ENCODE data around the gene NLRP4.
"Not testable (repeated sequence)": the region's sequence is repeated elsewhere in the genome, so short reads cannot be mapped to it uniquely, and the experiment has no call there.

The NLRP4 gene

DNA sequence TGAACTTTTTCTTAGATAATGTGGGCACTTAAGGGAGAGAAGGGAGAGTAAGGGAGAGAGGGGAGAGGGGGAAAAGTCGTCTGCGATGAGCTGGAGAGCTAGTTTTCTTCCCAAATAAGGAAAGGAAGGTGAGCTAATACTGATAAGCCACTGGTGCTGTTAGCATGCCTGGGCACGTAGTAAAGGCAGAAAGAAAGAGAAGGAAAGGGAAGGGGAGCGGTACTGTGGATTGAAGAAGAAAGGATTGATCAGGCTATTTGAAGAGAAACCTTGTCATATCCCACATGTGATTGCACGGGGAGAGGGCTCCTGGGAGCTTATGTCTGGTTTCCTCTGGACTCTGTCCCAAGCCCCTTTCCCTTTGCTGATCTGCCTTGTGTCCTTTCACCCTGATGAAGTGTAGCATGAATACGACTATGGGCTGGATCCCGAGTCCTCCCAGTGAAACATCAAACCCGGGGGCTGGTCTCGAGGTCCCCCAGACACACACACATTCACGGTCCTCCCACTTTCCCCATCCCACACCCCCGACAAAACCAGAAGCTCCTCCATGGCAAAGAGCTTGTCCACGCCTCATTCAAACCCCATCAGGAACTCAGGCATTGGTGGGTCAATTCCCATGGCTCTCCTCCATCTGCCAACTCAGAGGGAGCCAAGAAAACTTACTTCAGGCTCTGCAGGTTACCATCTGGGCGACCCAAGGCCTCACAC lies 65.2 kb downstream of the NLRP4 start:
- no peak for DNase-seq

DNA sequence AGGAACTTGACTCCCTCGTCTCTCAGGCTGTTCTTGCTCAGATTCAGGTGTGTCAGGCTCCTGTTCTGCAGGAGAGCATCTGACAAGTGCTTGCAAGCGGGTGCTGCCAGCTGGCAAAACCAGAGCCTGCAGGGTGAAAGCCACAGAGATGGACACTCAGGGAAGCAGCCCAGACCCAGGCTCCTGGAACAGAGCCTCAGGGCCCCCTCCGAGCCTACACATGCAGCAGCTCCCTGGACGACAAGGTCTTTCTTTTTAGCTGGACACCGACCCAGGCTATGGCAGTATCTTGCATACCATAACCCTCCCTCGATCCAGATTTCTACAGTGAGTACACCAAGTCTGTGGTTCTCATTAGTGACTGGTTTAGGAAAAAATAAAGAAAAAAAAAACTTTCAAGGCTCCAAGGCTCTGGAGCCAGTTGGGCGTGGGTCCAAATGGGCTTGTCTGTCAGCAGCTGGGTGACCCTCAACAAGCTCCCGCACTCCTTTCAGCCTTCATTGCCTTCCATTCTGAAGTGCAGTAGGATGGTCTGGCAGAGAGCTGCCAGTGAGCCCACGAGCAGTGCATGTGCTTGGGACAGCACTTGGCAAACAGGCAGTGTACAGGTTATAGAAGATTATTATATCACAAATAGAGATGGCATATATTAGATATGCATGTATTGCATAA lies 65.9 kb downstream of the NLRP4 start:
- DNase-seq, result no peak

DNA sequence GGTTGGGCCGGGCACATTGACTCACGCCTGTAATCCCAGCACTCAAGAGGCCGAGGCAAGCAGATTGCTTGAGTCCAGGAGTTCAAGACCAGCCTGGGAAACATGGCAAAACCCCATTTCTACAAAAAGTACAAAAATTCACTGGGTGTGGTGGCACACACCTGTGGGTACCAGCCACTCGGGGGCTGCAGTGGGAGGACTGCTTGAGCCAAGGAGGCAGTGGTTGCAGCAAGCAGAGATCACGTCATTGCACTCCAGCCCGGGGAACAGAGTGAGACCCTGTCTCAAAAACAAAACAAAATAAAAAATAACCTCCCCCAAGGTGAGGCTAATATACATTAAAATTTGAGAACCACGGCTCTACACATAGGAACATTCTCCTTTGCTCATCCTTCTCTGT lies 70.9 kb downstream of the NLRP4 start:
- DNase-seq, result no peak

DNA sequence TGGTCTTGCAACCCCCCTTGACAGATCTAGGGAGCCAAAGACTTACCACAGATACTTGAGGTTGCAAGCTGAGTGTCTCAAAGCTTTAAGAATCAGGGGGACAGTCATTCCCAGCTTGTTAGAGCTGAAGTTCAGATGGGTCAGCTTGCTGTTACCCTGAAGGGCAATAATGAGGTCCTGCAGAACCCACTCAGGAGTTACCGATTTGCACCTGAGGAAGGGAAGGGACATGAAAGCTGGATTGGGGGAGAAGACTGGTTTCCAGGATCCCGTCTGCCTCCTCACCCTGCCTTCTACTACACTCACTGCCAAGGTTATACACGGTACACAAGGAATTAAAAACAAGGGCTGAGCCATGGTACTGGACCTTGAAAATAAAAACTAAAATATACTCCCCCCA lies 71.4 kb downstream of the NLRP4 start:
- no peak for DNase-seq

DNA sequence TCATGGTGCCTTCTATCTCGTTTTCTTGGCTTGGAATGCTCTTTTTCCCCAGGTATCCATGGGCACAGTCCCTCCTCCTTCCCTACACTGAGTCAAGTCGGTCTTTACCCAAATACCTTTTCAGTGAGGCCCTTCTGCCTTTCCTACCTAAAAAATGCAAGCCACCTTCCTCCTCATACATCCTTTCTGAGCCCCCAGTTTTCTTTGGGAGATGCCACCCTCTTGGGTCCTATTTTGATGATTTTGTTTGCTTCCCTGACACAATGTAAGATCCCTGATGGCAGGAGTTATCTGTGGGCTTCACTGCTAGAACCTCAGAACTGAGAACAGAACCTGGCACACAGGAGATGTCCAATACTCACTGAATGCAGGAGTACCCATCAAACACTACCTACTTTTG lies 73.5 kb downstream of the NLRP4 start:
- no peak for DNase-seq

DNA sequence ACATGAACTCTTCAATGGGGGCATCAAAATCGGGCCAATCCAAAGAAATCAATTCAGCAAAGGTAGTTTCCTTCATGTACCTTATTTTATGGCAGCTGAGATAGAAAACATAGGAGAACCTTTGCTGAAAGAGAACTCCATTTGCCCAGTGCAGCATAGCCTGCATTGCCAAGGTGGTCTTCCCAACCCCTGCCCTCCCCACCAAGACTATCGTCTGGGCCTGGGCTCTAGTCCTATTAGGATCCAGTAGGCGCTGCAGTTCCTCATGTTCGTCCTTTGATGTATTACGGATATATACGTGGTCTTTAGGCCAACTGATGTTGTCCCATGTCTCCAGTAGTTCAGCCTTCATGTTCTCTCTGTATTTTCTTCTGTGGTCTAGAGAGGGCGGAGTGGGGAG lies 76.6 kb downstream of the NLRP4 start:
- no peak for DNase-seq

DNA sequence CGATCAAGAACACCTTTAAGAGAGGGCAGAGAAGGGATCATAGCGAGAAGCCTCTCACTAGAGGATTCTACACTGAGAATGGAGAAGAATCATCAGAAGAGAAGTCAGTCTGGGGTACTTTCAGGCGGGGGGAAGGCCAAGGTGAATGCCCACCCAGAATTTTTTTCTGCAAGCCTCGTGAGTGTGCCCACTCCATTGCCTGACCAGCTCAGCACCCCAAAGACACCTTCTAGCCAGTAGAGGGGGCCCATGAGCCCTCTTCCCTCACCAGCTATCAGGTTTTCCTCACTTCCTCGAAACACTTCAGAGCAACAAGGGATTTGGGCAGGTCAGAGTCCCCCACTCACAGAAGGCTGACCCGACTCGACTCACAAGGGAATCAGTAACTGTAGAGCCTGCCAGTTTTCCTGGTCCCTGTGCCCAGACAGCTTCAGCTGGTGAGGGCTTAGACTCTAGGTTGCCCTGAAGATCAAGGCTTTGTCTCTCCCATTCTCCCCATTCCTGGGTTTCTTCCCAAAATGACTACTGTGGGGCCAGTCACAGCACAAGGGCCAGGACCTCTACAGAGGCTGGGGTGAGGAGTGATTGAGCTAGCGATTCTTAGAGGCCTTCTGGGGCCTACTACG lies 77.4 kb downstream of the NLRP4 start:
- no peak for DNase-seq

DNA sequence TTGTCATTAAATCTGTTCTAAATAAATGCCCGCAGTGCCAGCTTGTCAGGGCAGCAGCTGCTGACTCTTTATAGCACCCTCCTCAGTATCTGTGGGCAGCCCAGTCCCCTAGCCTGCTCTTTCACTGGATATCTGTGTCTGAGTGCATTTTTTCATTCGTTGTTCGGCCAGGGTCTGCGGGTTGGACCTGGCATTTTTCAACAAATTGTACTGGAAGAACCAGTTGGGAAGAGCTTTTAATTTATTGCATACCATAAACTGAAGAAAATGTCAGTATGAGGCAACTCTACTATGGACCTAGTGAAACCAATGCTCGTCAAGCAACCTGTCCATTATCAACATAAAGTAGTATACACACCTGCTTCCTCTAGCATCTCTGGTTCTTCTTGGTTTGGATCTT lies 87.2 kb downstream of the NLRP4 start:
- no peak for DNase-seq

DNA sequence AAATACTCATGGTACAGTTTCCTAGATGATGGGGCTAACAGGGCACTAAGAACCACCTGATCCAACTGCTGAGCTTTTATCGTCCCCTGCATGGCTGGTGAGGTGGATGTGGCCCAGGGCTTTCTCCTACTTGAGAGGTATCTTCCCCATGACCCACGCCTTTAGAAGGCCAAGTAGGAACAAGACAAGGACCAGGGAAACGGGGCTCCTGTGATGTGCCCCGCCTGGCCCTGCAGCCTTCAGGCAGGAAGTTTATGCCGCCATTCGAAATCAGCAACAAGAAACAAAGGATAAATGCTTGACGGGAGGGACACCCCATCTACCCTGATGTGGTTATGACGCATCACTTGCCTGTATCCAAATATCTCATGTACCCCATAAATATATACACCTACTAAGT lies 91.7 kb downstream of the NLRP4 start:
- DNase-seq, result no peak

DNA sequence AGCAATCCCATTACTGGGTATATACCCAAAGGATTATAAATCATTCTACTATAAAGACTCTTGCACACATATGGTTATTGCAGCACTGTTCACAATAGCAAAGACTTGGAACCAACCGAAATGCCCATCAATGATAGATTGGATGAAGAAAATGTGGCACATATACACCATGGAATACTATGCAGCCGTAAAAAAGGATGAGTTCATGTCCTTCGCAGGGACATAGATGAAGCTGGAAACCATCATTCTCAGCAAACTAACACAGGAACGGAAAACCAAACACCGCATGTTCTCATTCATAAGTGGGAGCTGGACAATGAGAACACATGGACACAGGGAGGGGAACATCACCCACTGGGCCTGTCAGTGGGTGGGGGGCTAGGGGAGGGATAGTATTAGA lies 92.9 kb downstream of the NLRP4 start:
- not testable (repeated sequence) for DNase-seq

DNA sequence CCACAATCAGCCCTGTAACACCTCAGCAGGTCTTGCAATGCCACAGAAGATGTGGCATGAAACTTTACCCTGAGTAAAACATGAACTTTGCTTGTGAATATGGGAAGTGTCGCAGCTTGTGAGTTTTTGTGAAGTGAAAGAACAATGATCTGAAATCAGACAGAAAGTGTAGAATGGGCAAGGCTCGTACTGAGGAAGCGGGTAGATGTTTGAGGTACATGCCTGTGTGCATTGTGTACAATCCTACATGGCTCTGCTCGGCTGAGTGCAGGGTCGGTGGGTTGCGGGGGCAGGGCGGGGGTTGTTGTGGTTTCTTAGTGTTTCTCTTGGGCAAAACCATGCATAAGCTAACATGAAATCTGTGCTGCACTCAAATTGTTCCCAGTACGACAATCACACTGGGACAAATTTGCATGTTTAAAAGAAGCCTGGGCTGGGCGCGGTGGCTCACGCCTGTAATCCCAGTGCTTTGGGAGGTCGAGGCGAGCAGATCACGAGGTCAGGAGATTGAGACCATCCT lies 94.7 kb downstream of the NLRP4 start:
- no peak for DNase-seq

All from NCI-H1092 (cell line).